Muscle layer of duodenum (tissue), 2 donors: ENCODE results near the gene SMTN.
A peak's percentile ranks its signal among the peaks of the same experiment; 100 is the strongest.

ENCODE experiments used
- H3K27ac ChIP-seq: one replicate; pipeline ENCODE4 v1.7.0; 2013; ENCODE audit warnings: mild to moderate bottlenecking, low read length
- H3K27me3 ChIP-seq: one replicate; pipeline ENCODE4 v1.7.0; 2013; ENCODE audit warnings: low read depth, mild to moderate bottlenecking, control low read depth, low read length
- H3K36me3 ChIP-seq, 2 donors: one replicate each; pipeline ENCODE4 v1.7.0; 2013; ENCODE audit warnings: low read length in 2 of 2, control low read depth in 1 of 2, mild to moderate bottlenecking in 1 of 2; ENCODE audit not compliant: insufficient read depth in 2 of 2, control insufficient read depth in 1 of 2
- H3K4me1 ChIP-seq, 2 donors: one replicate each; pipeline ENCODE4 v1.7.0; 2013; ENCODE audit warnings: low read length in 2 of 2, mild to moderate bottlenecking in 2 of 2, control low read depth in 1 of 2, moderate library complexity in 1 of 2; ENCODE audit not compliant: insufficient read depth in 2 of 2, control insufficient read depth in 1 of 2
- H3K4me3 ChIP-seq, 2 donors: one replicate each; pipeline ENCODE4 v1.7.0; 2013; ENCODE audit warnings: low read length in 2 of 2, low read depth in 1 of 2, mild to moderate bottlenecking in 1 of 2
- H3K9me3 ChIP-seq, 2 donors: one replicate each; pipeline ENCODE4 v1.7.0; 2013; ENCODE audit warnings: low read length in 2 of 2, control low read depth in 1 of 2, mild to moderate bottlenecking in 1 of 2; ENCODE audit not compliant: control insufficient read depth in 1 of 2
- donor health status: healthy.

Gene SMTN

GRCh38 chr22:31085493-31085824 is 4.3 kb downstream of the SMTN start:
- H3K4me1 ChIP-seq = peaks cover 24 to 69% of the 10 kb centered on the region in 2 donors

GRCh38 chr22:31085928-31086327 is 4.8 kb downstream of the SMTN start:
- peaks cover 25 to 28% of the 10 kb centered on the region in 2 donors for H3K36me3 ChIP-seq
- H3K27ac ChIP-seq = peak overlapping the region; percentile 88
- H3K4me1 ChIP-seq = peaks cover 24 to 65% of the 10 kb centered on the region in 2 donors
- no peaks in the 10 kb centered on the region for H3K9me3 ChIP-seq
- H3K27me3 ChIP-seq = no peaks in the 10 kb centered on the region
- H3K4me3 ChIP-seq = peak overlapping the region; percentile 76 to 98

More at GRCh38 chr22:31085493-31085824, 4.3 kb downstream of the SMTN start:
- Histone ChIP-seq H3K4me3 (peak overlapping the region; percentile 76 to 98), H3K27ac (peak overlapping the region; percentile 88), H3K27me3 (no peaks in the 10 kb centered on the region), H3K36me3 (peaks cover 24 to 28% of the 10 kb centered on the region in 2 donors), H3K9me3 (no peaks in the 10 kb centered on the region)

- Histone ChIP-seq H3K4me3 (peak overlapping the region in 1 of 2 donors; percentile 77), H3K4me1 (peaks cover 24 to 65% of the 10 kb centered on the region in 2 donors), H3K36me3 (peaks cover 33 to 34% of the 10 kb centered on the region in 2 donors), H3K9me3 (no peaks in the 10 kb centered on the region), H3K27me3 (no peaks in the 10 kb centered on the region), H3K27ac (peak overlapping the region; percentile 88)
These were observed 5.7 kb downstream of the SMTN start for GRCh38 chr22:31086703-31087330.

- peaks cover 18 to 60% of the 10 kb centered on the region in 2 donors for H3K4me1 ChIP-seq
- peak overlapping the region; percentile 88 for H3K27ac ChIP-seq
- peaks cover 42% of the 10 kb centered on the region in 2 donors for H3K36me3 ChIP-seq
- H3K4me3 ChIP-seq = peak overlapping the region in 1 of 2 donors; percentile 77
- H3K27me3 ChIP-seq = no peaks in the 10 kb centered on the region
- no peaks in the 10 kb centered on the region for H3K9me3 ChIP-seq
These were observed 6.7 kb downstream of the SMTN start for GRCh38 chr22:31087744-31088215.

GRCh38 chr22:31088233-31088986 is 7.3 kb downstream of the SMTN start:
- peak overlapping the region in 1 of 2 donors; percentile 77 for H3K4me3 ChIP-seq
- no peak overlapping the region for H3K27ac ChIP-seq
- peaks cover 14 to 60% of the 10 kb centered on the region in 2 donors for H3K4me1 ChIP-seq
- H3K36me3 ChIP-seq = peaks cover 44 to 47% of the 10 kb centered on the region in 2 donors
- no peaks in the 10 kb centered on the region for H3K9me3 ChIP-seq
- no peaks in the 10 kb centered on the region for H3K27me3 ChIP-seq

GRCh38 chr22:31089160-31090100 is 8.3 kb downstream of the SMTN start:
- Histone ChIP-seq H3K27me3 (no peaks in the 10 kb centered on the region), H3K4me1 (peaks cover 14 to 61% of the 10 kb centered on the region in 2 donors), H3K4me3 (peak overlapping the region in 1 of 2 donors; percentile 77), H3K36me3 (peaks cover 40 to 56% of the 10 kb centered on the region in 2 donors), H3K9me3 (no peaks in the 10 kb centered on the region), H3K27ac (peak overlapping the region; percentile 51)

GRCh38 chr22:31090217-31091085 is 9.3 kb downstream of the SMTN start:
- H3K27me3 ChIP-seq = no peaks in the 10 kb centered on the region
- H3K9me3 ChIP-seq = no peaks in the 10 kb centered on the region
- H3K4me1 ChIP-seq = peaks cover 12 to 69% of the 10 kb centered on the region in 2 donors
- peaks cover 47 to 59% of the 10 kb centered on the region in 2 donors for H3K36me3 ChIP-seq
- peak overlapping the region; percentile 21 to 77 for H3K4me3 ChIP-seq
- H3K27ac ChIP-seq = peak overlapping the region; percentile 51

- peak overlapping the region; percentile 39 to 77 for H3K4me3 ChIP-seq
- no peaks in the 10 kb centered on the region for H3K27me3 ChIP-seq
- peak overlapping the region; percentile 51 for H3K27ac ChIP-seq
- no peaks in the 10 kb centered on the region for H3K9me3 ChIP-seq
- peaks cover 51 to 66% of the 10 kb centered on the region in 2 donors for H3K36me3 ChIP-seq
- peaks cover 4 to 69% of the 10 kb centered on the region in 2 donors for H3K4me1 ChIP-seq
These were observed 10.2 kb downstream of the SMTN start for GRCh38 chr22:31091106-31091975.

- peak overlapping the region; percentile 39 to 77 for H3K4me3 ChIP-seq
- H3K9me3 ChIP-seq = no peaks in the 10 kb centered on the region
- peaks cover 59 to 72% of the 10 kb centered on the region in 2 donors for H3K36me3 ChIP-seq
- peak overlapping the region; percentile 45 for H3K27ac ChIP-seq
- H3K27me3 ChIP-seq = no peaks in the 10 kb centered on the region
- H3K4me1 ChIP-seq = peaks cover 2 to 69% of the 10 kb centered on the region in 2 donors
These were observed 11.0 kb downstream of the SMTN start for GRCh38 chr22:31092161-31092560.
